HepG2 (cell line): ENCODE data around the gene ACOX3.

ENCODE experiments used
- BCL3 ChIP-seq: sonication (generic); formaldehyde crosslinking; IDR thresholded peaks from 2 replicates; pipeline ENCODE4 v1.5.1; 2020; ENCODE audit warnings: mild to moderate bottlenecking, missing genetic modification reagents, moderate library complexity
- CTCF ChIP-seq: sonication (generic); formaldehyde crosslinking; IDR thresholded peaks from 2 replicates; pipeline ENCODE4 v1.5.0; 2020; ENCODE audit warnings: mild to moderate bottlenecking, missing genetic modification reagents, moderate library complexity
- EP300 ChIP-seq, 3 experiments: sonication (generic) in 1 of 3; formaldehyde crosslinking in 1 of 3; IDR thresholded peaks; 2 replicates each; pipeline versions ENCODE4 v1.5.1 to v1.6.1; 2011 to 2020; ENCODE audit warnings: low read depth in 2 of 3, low read length in 2 of 3, borderline replicate concordance in 1 of 3, improper control_type of control experiment in 1 of 3, mild to moderate bottlenecking in 1 of 3, missing genetic modification reagents in 1 of 3, moderate library complexity in 1 of 3
- FOXK2 ChIP-seq: fragments of 450-650 bp; IDR thresholded peaks from 2 replicates; pipeline ENCODE4 v1.6.1; 2016
- LCORL ChIP-seq, 2 experiments: fragments of 450-650 bp in 1 of 2; sonication (generic) in 1 of 2; formaldehyde crosslinking in 1 of 2; IDR thresholded peaks; 2 replicates each; pipeline versions ENCODE4 v1.5.0 to v1.6.1; 2017 to 2020; ENCODE audit warnings: antibody characterized with exemption in 1 of 2, missing genetic modification reagents in 1 of 2
- MATR3 ChIP-seq: sonication (generic); formaldehyde crosslinking; IDR thresholded peaks from 2 replicates; pipeline ENCODE4 v1.4.0; 2020; ENCODE audit warnings: missing genetic modification reagents
- NRL ChIP-seq: sonication (generic); formaldehyde crosslinking; IDR thresholded peaks from 2 replicates; pipeline ENCODE4 v1.5.0; 2020; ENCODE audit warnings: missing genetic modification reagents, mild to moderate bottlenecking, moderate library complexity, borderline replicate concordance
- RFX5 ChIP-seq: IDR thresholded peaks from 2 replicates; pipeline ENCODE4 v1.6.1; 2011; ENCODE audit warnings: low read depth, low read length, improper control_type of control experiment
- SPEN ChIP-seq: sonication (generic); formaldehyde crosslinking; IDR thresholded peaks from 2 replicates; pipeline ENCODE4 v1.5.1; 2020; ENCODE audit warnings: low read depth, mild to moderate bottlenecking, missing genetic modification reagents
- TRIM22 ChIP-seq: fragments of 450-650 bp; IDR thresholded peaks from 2 replicates; pipeline ENCODE4 v1.6.1; 2017
- ZBTB33 ChIP-seq: sonication (generic); formaldehyde crosslinking; IDR thresholded peaks from 2 replicates; pipeline ENCODE4 v1.4.0; 2020; ENCODE audit warnings: missing genetic modification reagents

GRCh38 chr4:8402640-8403039, 37.9 kb downstream of the ACOX3 start:
- TF ChIP-seq MATR3 (CRISPR knock-in tag) (no peak), FOXK2 (no peak), NRL (CRISPR knock-in tag) (no peak), BCL3 (CRISPR knock-in tag) (no peak), TRIM22 (no peak), EP300 (IDR thresholded peaks at IDR 0.05; ENCODE audit: low read depth in 2 of 2, low read length in 2 of 2) (no peak), EP300 (CRISPR knock-in tag; IDR thresholded peaks at IDR 0.05; ENCODE audit: borderline replicate concordance) (no peak), LCORL (IDR thresholded peaks at IDR 0.05) (no peak), LCORL (CRISPR knock-in tag; IDR thresholded peaks at IDR 0.05) (no peak), RFX5 (no peak), SPEN (CRISPR knock-in tag) (no peak), ZBTB33 (no peak), CTCF (CRISPR knock-in tag) (no peak)
